Spinal cord (tissue), 10 donors: ENCODE measurements around the gene ATRX. TPM values are rescaled to one million over a fixed set of nuclear protein-coding genes. Genes with fewer than 3 reads are reported as not detected.
"Not testable (repeated sequence)": the region's sequence is repeated elsewhere in the genome, so short reads cannot be mapped to it uniquely, and the experiment has no call there.

Experiments used
- DNase-seq, 6 donors: peaks; one replicate each; pipeline versions ENCODE4 v3.0.0 to v3.0.0-alpha.2; 2013 to 2015; ENCODE audit warnings: low spot score in 6 of 6, low read depth in 4 of 6
- H3K27ac ChIP-seq: one replicate; pipeline ENCODE4 v1.5.1; 2013; ENCODE audit warnings: low read depth, low read length, control low read depth
- H3K27me3 ChIP-seq: one replicate; pipeline ENCODE4 v1.6.1; 2013; ENCODE audit warnings: low read length; ENCODE audit not compliant: control insufficient read depth, insufficient read depth
- H3K36me3 ChIP-seq: one replicate; pipeline ENCODE4 v1.6.1; 2013; ENCODE audit warnings: low read length; ENCODE audit not compliant: control insufficient read depth, insufficient read depth
- H3K4me1 ChIP-seq: one replicate; pipeline ENCODE4 v1.6.1; 2013; ENCODE audit warnings: low read length; ENCODE audit not compliant: control insufficient read depth, insufficient read depth
- H3K4me3 ChIP-seq: one replicate; pipeline ENCODE4 v1.5.1; 2013; ENCODE audit warnings: low read depth, low read length, control low read depth
- H3K9me3 ChIP-seq: one replicate; pipeline ENCODE4 v1.6.1; 2013; ENCODE audit warnings: low read length; ENCODE audit not compliant: control insufficient read depth, insufficient read depth
- WGBS: methylation state at CpG from one replicate; pipeline ENCODE4 v1.1.5; 2013; ENCODE audit warnings: missing lambda C conversion rate; ENCODE audit not compliant: insufficient coverage; 5-methylcytosine and 5-hydroxymethylcytosine counted together
- polyA plus RNA-seq, 2 donors: library from polyadenylated mRNA; unstranded; fragments of 120-200 nt; gene quantifications; one replicate each; pipeline ENCODE4 v1.2.1, GENCODE V29; 2013; ENCODE audit not compliant: insufficient read length in 2 of 2
- total RNA-seq, 2 donors: library from RNA; depleted of rRNA in 1 of 2; stranded (reverse); fragments of 120-200 nt in 1 of 2; fragments of >200 nt in 1 of 2; gene quantifications; one replicate each; pipeline versions ENCODE4 v1.2.3 to v1.2.4, GENCODE V29; 2013 to 2014
- donor health status: healthy.

ATRX gene
- total and polyA plus RNA-seq, 4 donors, result 51.0 to 213 (median 85.8) TPM

DNA sequence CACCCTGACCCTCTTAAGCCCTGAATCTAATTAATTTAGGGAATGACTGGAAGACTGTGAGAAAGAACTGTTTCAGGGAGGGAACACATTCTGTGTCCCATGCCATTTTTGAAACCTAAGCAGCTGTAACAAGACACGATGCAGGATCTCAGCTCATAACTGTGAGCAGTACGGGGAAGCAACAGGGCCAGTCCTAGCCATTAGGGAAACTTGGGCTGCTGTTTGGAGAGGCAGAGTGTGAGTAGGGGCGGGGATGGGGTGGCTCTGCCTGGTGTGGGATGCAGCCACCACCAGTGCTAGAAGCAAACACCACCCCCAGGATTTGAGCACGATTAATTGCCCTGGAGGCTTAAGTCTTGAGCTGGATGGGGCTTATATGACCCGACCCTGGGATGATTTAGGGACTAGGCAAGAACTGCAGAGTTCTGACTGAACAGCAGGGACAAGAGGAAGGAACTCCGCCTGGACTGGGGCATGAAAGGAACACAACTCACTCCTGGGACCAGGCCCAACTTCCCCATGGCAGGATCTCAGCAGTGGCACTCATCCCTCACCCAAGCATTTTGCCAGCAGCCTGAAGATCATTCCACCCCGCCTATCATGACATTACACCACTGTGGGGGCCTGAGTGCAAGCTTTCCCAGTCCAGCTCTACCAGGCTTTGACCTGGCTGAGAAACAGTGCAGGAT is 43.1 kb downstream of the ATRX start:
- Histone ChIP-seq H3K9me3 (no peaks in the 10 kb centered on the region), H3K27ac (no peak overlapping the region), H3K36me3 (no peaks in the 10 kb centered on the region), H3K4me3 (no peak overlapping the region), H3K4me1 (peaks cover 5% of the 10 kb centered on the region), H3K27me3 (no peaks in the 10 kb centered on the region)
- peak in 1 of 6 donors; percentile 13 for DNase-seq
- 51% methylated on average over 6 of the region's 7 CpGs for WGBS

DNA sequence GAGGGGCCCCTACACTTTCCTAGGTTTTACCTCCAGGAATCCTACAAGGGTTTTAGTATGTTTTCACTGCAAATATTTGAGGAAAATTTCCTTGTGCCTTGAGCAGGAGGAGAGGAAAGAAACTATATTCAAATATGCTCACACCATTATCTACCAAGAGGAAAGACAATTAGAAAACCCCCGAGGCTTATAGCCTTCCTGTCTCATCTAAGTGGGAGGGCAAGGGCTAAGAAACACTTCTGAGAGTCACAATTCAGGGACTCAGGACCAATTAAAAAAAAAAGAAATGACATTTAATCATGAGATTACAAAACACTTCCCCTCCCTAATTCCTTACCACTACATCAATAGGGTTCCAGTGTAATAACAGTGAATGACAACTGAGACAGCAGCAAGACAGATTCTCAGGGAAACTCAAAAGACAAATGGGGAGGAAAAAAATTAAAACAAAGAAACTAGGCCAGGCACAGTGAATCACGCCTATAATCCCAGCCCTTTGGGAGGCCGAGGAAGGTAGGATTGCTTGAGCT is 45.6 kb downstream of the ATRX start:
- no CpG with 5 or more reads among the region's 3 CpGs for WGBS
- Histone ChIP-seq H3K4me1 (peaks cover 5% of the 10 kb centered on the region), H3K4me3 (no peak overlapping the region), H3K9me3 (no peaks in the 10 kb centered on the region), H3K27me3 (no peaks in the 10 kb centered on the region), H3K36me3 (no peaks in the 10 kb centered on the region), H3K27ac (no peak overlapping the region)
- DNase-seq, result no peak

DNA sequence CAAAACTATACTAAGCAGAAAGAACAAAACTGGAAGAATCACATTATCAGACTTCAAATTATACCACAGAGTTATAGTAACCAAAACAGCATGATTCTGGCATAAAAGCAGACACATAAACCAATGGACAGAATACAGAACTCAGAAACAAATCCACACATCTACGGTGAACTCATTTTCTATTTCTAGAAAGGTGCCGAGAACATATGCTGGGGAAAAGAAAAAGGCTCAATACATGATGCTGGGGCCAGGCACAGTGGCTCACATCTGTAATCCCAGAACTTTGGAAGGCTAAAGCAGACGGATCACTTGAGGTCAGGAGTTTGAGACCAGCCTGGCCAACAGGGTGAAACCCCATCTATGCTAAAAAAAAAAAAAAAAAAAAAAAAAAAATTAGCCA is 52.7 kb downstream of the ATRX start:
- no peak for DNase-seq
- Histone ChIP-seq H3K4me1 (no peaks in the 10 kb centered on the region), H3K36me3 (no peaks in the 10 kb centered on the region), H3K9me3 (peaks cover 3% of the 10 kb centered on the region), H3K27ac (no peak overlapping the region), H3K27me3 (no peaks in the 10 kb centered on the region), H3K4me3 (no peak overlapping the region)
- WGBS, result no CpG with 5 or more reads among the region's 3 CpGs

- WGBS, result 68% methylated on average over 7 of the region's 7 CpGs
- no peak overlapping the region for H3K27ac ChIP-seq
- H3K4me3 ChIP-seq, result no peak overlapping the region
- no peak for DNase-seq
- H3K9me3 ChIP-seq, result peaks cover 3% of the 10 kb centered on the region
- no peaks in the 10 kb centered on the region for H3K36me3 ChIP-seq
- no peaks in the 10 kb centered on the region for H3K4me1 ChIP-seq
- no peaks in the 10 kb centered on the region for H3K27me3 ChIP-seq
Measured at GRCh38 chrX:77731821-77732419, 54.1 kb downstream of the ATRX start.

DNA sequence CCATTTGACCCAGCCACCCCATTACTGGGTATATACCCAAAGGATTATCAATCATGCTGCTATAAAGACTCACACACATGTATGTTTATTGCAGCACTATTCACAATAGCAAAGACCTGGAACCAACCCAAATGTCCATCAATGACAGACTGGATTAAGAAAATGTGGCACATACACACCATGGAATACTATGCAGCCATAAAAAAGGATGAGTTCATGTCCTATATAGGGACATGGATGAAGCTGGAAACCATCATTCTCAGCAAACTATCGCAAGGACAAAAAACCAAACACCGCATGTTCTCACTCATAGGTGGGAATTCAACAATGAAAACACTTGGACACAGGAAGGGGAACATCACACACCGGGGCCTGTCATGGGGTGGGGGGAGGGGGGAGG is 59.9 kb downstream of the ATRX start:
- H3K27me3 ChIP-seq, H3K4me3 ChIP-seq, H3K27ac ChIP-seq, H3K9me3 ChIP-seq, H3K36me3 ChIP-seq, DNase-seq, H3K4me1 ChIP-seq: not testable (repeated sequence)
- WGBS, result no CpG with 5 or more reads among the region's 3 CpGs

DNA sequence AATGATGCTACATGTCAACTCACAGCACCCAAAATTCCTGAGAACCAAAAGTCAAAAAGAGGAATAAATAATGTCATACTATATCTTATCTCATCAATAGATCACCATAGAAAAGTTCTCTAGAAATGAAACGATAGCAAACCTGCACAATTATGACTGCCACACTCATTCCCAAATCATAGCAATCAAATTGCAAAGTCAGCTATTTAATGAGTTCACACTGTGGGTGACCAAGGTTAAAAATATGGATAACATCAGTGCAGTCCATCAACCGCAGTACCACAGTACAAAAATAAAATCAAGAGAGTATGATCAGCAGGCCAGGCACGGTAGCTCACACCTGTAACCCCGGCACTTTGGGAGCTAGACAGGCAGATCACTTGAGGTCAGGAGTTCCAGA is 62.3 kb downstream of the ATRX start:
- Histone ChIP-seq H3K27me3 (no peaks in the 10 kb centered on the region), H3K4me3 (no peak overlapping the region), H3K4me1 (no peaks in the 10 kb centered on the region), H3K27ac (no peak overlapping the region), H3K9me3 (peaks cover 3% of the 10 kb centered on the region), H3K36me3 (no peaks in the 10 kb centered on the region)
- WGBS, result 91% methylated on average over 3 of the region's 4 CpGs
- DNase-seq, result no peak

- Histone ChIP-seq H3K27me3 (no peaks in the 10 kb centered on the region), H3K36me3 (no peaks in the 10 kb centered on the region), H3K27ac (no peak overlapping the region), H3K4me3 (no peak overlapping the region), H3K4me1 (no peaks in the 10 kb centered on the region), H3K9me3 (peaks cover 3% of the 10 kb centered on the region)
- no peak for DNase-seq
- WGBS, result 100% methylated on average over 2 of the region's 4 CpGs
Measured at GRCh38 chrX:77719388-77719787, 66.6 kb downstream of the ATRX start.

DNA sequence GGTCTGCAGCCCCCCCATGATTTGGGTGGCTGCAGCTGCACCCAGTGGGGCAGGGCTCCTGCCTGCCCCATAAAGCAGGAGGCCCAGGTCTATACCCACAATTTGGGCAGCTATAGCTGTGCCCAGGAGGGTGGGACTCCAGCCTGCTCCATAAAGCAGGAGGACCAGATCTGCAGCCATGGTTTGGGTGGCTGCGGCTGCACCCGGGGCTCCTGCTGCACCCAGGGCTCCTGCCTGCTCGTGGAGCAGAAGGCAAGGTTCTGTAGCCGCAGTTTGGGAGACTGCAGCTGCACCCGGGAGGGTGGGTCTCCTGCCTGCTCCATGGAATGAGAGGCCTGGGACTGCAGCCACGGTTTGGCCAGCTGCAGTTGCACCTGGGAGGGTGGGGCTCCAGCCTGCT is 81.1 kb downstream of the ATRX start:
- Histone ChIP-seq H3K4me1 (no peaks in the 10 kb centered on the region), H3K27ac (no peak overlapping the region), H3K36me3 (peaks cover 20% of the 10 kb centered on the region), H3K4me3 (no peak overlapping the region), H3K27me3 (no peaks in the 10 kb centered on the region), H3K9me3 (no peaks in the 10 kb centered on the region)
- 74% methylated on average over 6 of the region's 6 CpGs for WGBS
- DNase-seq, result no peak

GRCh38 chrX:77698242-77698641 is 87.8 kb downstream of the ATRX start:
- 55% methylated on average over 2 of the region's 3 CpGs for WGBS
- Histone ChIP-seq H3K9me3 (no peaks in the 10 kb centered on the region), H3K4me3 (no peak overlapping the region), H3K27ac (no peak overlapping the region), H3K27me3 (no peaks in the 10 kb centered on the region), H3K36me3 (peaks cover 3% of the 10 kb centered on the region), H3K4me1 (no peaks in the 10 kb centered on the region)
- DNase-seq, result no peak

GRCh38 chrX:77694491-77694890 is 91.5 kb downstream of the ATRX start:
- DNase-seq, result no peak
- no peaks in the 10 kb centered on the region for H3K36me3 ChIP-seq
- H3K4me1 ChIP-seq, result no peaks in the 10 kb centered on the region
- H3K27me3 ChIP-seq, result no peaks in the 10 kb centered on the region
- H3K9me3 ChIP-seq, result no peaks in the 10 kb centered on the region
- no peak overlapping the region for H3K27ac ChIP-seq
- H3K4me3 ChIP-seq, result no peak overlapping the region
